ENCODE data around the gene PRKAA1.

- TF ChIP-seq, protein P1, sequence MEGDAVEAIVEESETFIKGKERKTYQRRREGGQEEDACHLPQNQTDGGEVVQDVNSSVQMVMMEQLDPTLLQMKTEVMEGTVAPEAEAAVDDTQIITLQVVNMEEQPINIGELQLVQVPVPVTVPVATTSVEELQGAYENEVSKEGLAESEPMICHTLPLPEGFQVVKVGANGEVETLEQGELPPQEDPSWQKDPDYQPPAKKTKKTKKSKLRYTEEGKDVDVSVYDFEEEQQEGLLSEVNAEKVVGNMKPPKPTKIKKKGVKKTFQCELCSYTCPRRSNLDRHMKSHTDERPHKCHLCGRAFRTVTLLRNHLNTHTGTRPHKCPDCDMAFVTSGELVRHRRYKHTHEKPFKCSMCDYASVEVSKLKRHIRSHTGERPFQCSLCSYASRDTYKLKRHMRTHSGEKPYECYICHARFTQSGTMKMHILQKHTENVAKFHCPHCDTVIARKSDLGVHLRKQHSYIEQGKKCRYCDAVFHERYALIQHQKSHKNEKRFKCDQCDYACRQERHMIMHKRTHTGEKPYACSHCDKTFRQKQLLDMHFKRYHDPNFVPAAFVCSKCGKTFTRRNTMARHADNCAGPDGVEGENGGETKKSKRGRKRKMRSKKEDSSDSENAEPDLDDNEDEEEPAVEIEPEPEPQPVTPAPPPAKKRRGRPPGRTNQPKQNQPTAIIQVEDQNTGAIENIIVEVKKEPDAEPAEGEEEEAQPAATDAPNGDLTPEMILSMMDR (IDR thresholded peaks at IDR 0.05; ENCODE audit: insufficient read depth, low read length, poor library complexity, severe bottlenecking): no peak
- TF ChIP-seq EZH2phosphoT487 (conservative IDR thresholded peaks at IDR 0.05; ENCODE audit: low read length): no peak
Measured at GRCh38 chr5:40826489-40827187, 28.5 kb upstream of the PRKAA1 start.

Measured in SU-DHL-6 (cell line).